Measurements from ENCODE around the gene MYL6. TPM values are rescaled to one million over a fixed set of nuclear protein-coding genes. Genes with fewer than 3 reads are reported as not detected.

The MYL6 gene
- total and polyA plus RNA-seq, 9 of the 15 experiments (the other 6 are each of a cell fraction or from before 2014, with no cell fraction given) = 557 to 1,664 (median 958) TPM

GRCh38 chr12:56152756-56153677, 5.1 kb upstream of the MYL6 start (continued):
- peak; percentile 29 for TF ChIP-seq USF1 (CRISPR knock-in tag; IDR thresholded peaks at IDR 0.05)
- 0 out of 2 replicates have a peak, but pooled peaks have one; percentile 47 for TF ChIP-seq ARID4B (CRISPR knock-in tag; IDR thresholded peaks at IDR 0.05)
- TF ChIP-seq FOXP4 (CRISPR knock-in tag; IDR thresholded peaks at IDR 0.05; ENCODE audit: borderline replicate concordance) = no peak
- no peak for TF ChIP-seq FOXM1 (IDR thresholded peaks at IDR 0.05; ENCODE audit: low read depth)
- no peak for TF ChIP-seq FOXM1 (CRISPR knock-in tag; IDR thresholded peaks at IDR 0.05; ENCODE audit: low read depth)

All from K562 (cell line).